ENCODE measurements around the gene ADAMTS2. TPM values are rescaled to one million over a fixed set of nuclear protein-coding genes. Genes with fewer than 3 reads are reported as not detected.

ADAMTS2 gene
- total and polyA plus RNA-seq, 2 of the 8 experiments (the other 6 are each of a cell fraction or from before 2014, with no cell fraction given), result 6.6 to 7.3 TPM

GRCh38 chr5:179330186-179330900 is 14.9 kb downstream of the ADAMTS2 start (continued):
- TF ChIP-seq, protein P1, sequence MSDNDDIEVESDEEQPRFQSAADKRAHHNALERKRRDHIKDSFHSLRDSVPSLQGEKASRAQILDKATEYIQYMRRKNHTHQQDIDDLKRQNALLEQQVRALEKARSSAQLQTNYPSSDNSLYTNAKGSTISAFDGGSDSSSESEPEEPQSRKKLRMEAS (IDR thresholded peaks at IDR 0.05), result no peak
- TF ChIP-seq RBBP5 (IDR thresholded peaks at IDR 0.05; ENCODE audit: borderline replicate concordance, low read depth, low read length), result no peak
- no peak for TF ChIP-seq SP1 (IDR thresholded peaks at IDR 0.05; ENCODE audit: low read depth, low read length)
- TF ChIP-seq CTBP2 (IDR thresholded peaks at IDR 0.05; ENCODE audit: borderline replicate concordance, insufficient read depth, insufficient read length, low read length), result no peak
- no peak for TF ChIP-seq ASH2L (IDR thresholded peaks at IDR 0.05; ENCODE audit: low read length)
